HepG2 (cell line): ENCODE measurements around the gene B4GALT1. TPM values are rescaled to one million over a fixed set of nuclear protein-coding genes. Genes with fewer than 3 reads are reported as not detected.
A peak's percentile ranks its signal among the peaks of the same experiment; 100 is the strongest.

Experiments
- ATAC-seq: fragments of 200-7000 bp; cut with Tn5 transposase; 3 replicates; pipeline ENCODE4 v1.9.1; 2020; ENCODE audit warnings: mild to moderate bottlenecking, moderate library complexity
- BruUV-seq: library from RNA; stranded (reverse); fragments of 400-500 nt; replicated peaks from 2 replicates; lab custom pipeline; 2021; lab: Mats Ljungman, UMichigan
- CTCF ChIA-PET: fragments of 300-600 bp; formaldehyde crosslinking; extraction: SDS; loops from one replicate; lab custom pipeline; 2021; ENCODE audit warnings: low total read pairs, inconsistent platforms, low intra/inter-chr PET ratio; lab: Yijun Ruan, JAX
- POLR2A ChIA-PET: fragments of 350-600 bp; sonication (Branson Sonifier 250); formaldehyde crosslinking; loops from one replicate; lab custom pipeline; 2020; ENCODE audit warnings: antibody characterized with exemption, inconsistent platforms; lab: Yijun Ruan, JAX
- DNase-seq: peaks from one replicate; pipeline ENCODE4 v3.0.0-alpha.2; 2015; ENCODE audit warnings: low spot score
- FAIRE-seq: peaks from 3 replicates; lab custom pipeline; 2011; peaks lifted over from hg19 to GRCh38; lab: Jason Lieb, UNC
- H2AFZ ChIP-seq: one replicate; pipeline ENCODE4 v1.6.1; 2011; ENCODE audit warnings: low read length, inconsistent platforms
- H3K27ac ChIP-seq: fragments of 300-600 bp; 3 replicates; pipeline ENCODE4 v1.8.0; 2011; ENCODE audit warnings: mixed run types, mild to moderate bottlenecking, mixed read lengths, low read length, inconsistent platforms; ENCODE audit not compliant: insufficient read depth; ENCODE audit errors: extremely low read length
- H3K27me3 ChIP-seq, 2 experiments: fragments of 200-600 bp in 1 of 2; 2 replicates in 1 of 2; 3 replicates in 1 of 2; pipeline versions ENCODE4 v1.6.0 to v1.8.0; 2011; ENCODE audit warnings: low read length in 2 of 2, mild to moderate bottlenecking in 2 of 2, moderate library complexity in 2 of 2, inconsistent platforms in 1 of 2; ENCODE audit not compliant: insufficient read depth in 2 of 2, control insufficient read depth in 1 of 2
- H3K36me3 ChIP-seq, 2 experiments: fragments of 200-600 bp in 1 of 2; replicated peaks in 1 of 2; 2 replicates in 1 of 2; 3 replicates in 1 of 2; pipeline versions ENCODE4 v1.5.1 to v1.8.0; 2011; ENCODE audit warnings: low read length in 2 of 2, inconsistent platforms in 1 of 2; ENCODE audit not compliant: insufficient read depth in 2 of 2, control insufficient read depth in 1 of 2
- H3K4me1 ChIP-seq: 2 replicates; pipeline ENCODE4 v1.5.1; 2012; ENCODE audit warnings: low read length, inconsistent platforms; ENCODE audit not compliant: insufficient read depth
- H3K4me2 ChIP-seq: 2 replicates; pipeline ENCODE4 v1.6.0; 2011; ENCODE audit warnings: low read depth, low read length, inconsistent platforms
- H3K4me3 ChIP-seq, 3 experiments: fragments of 200-600 bp in 1 of 3; sonication (generic), shearing (Covaris generic) in 1 of 3; replicated peaks in 1 of 3; 2 replicates each; pipeline ENCODE4 v1.5.1; 2011 to 2016; ENCODE audit warnings: low read length in 3 of 3, inconsistent platforms in 2 of 3, low read depth in 2 of 3, mild to moderate bottlenecking in 2 of 3, control low read depth in 1 of 3, mixed read lengths in 1 of 3; ENCODE audit not compliant: insufficient read depth in 1 of 3
- H3K79me2 ChIP-seq: one replicate; pipeline ENCODE4 v1.6.1; 2011; ENCODE audit warnings: low read length, inconsistent platforms; ENCODE audit not compliant: insufficient read depth
- H3K9ac ChIP-seq: 2 replicates; pipeline ENCODE4 v1.6.0; 2011; ENCODE audit warnings: mild to moderate bottlenecking, low read depth, low read length, inconsistent platforms; ENCODE audit not compliant: insufficient read depth
- H3K9me3 ChIP-seq: 2 replicates; pipeline ENCODE4 v1.5.1; 2012; ENCODE audit warnings: mild to moderate bottlenecking, low read length
- H4K20me1 ChIP-seq: 2 replicates; pipeline ENCODE4 v1.6.0; 2011; ENCODE audit warnings: inconsistent platforms, mild to moderate bottlenecking, low read length, moderate library complexity; ENCODE audit not compliant: insufficient read depth
- JUNB ChIP-seq: sonication (generic); formaldehyde crosslinking; IDR thresholded peaks from 2 replicates; pipeline ENCODE4 v1.8.0; 2022; ENCODE audit warnings: missing genetic modification reagents, mild to moderate bottlenecking, borderline replicate concordance
- KLF13 ChIP-seq: sonication (generic); formaldehyde crosslinking; IDR thresholded peaks from 2 replicates; pipeline ENCODE4 v1.4.0; 2020; ENCODE audit warnings: mild to moderate bottlenecking, missing genetic modification reagents
- NFYB ChIP-seq: sonication (generic); formaldehyde crosslinking; IDR thresholded peaks from 2 replicates; pipeline ENCODE4 v1.4.0; 2020; ENCODE audit warnings: missing genetic modification reagents
- NFYC ChIP-seq: IDR thresholded peaks from 2 replicates; pipeline ENCODE4 v1.6.1; 2016; ENCODE audit warnings: missing genetic modification reagents, missing compliant biosample characterization
- ONECUT2 ChIP-seq: sonication (generic); formaldehyde crosslinking; IDR thresholded peaks from 2 replicates; pipeline ENCODE4 v1.4.0; 2020; ENCODE audit warnings: missing genetic modification reagents
- SIX4 ChIP-seq: sonication (generic); formaldehyde crosslinking; IDR thresholded peaks from 2 replicates; pipeline ENCODE4 v1.4.0; 2020; ENCODE audit warnings: missing genetic modification reagents
- SMAD3 ChIP-seq: sonication (generic); formaldehyde crosslinking; IDR thresholded peaks from 2 replicates; pipeline ENCODE4 v1.4.0; 2020; ENCODE audit warnings: missing genetic modification reagents
- TBX2 ChIP-seq: sonication (generic); formaldehyde crosslinking; IDR thresholded peaks from 2 replicates; pipeline ENCODE4 v1.5.0; 2020; ENCODE audit warnings: missing genetic modification reagents, mild to moderate bottlenecking, borderline replicate concordance
- ZBTB3 ChIP-seq: sonication (generic); formaldehyde crosslinking; IDR thresholded peaks from 2 replicates; pipeline ENCODE4 v1.4.0; 2020; ENCODE audit warnings: low read depth, mild to moderate bottlenecking, moderate library complexity, missing genetic modification reagents, borderline replicate concordance
- ZFP41 ChIP-seq: sonication (generic); formaldehyde crosslinking; IDR thresholded peaks from 2 replicates; pipeline ENCODE4 v1.4.0; 2020; ENCODE audit warnings: mild to moderate bottlenecking, missing genetic modification reagents, borderline replicate concordance
- ZNF230 ChIP-seq: sonication (generic); formaldehyde crosslinking; IDR thresholded peaks from 2 replicates; pipeline ENCODE4 v1.4.0; 2020; ENCODE audit warnings: mild to moderate bottlenecking, missing genetic modification reagents
- ZNF350 ChIP-seq: sonication (generic); formaldehyde crosslinking; IDR thresholded peaks from 2 replicates; pipeline ENCODE4 v1.4.0; 2020; ENCODE audit warnings: mild to moderate bottlenecking, low read depth, missing genetic modification reagents, borderline replicate concordance
- ZNF761 ChIP-seq: sonication (generic); formaldehyde crosslinking; conservative IDR thresholded peaks from 2 replicates; pipeline ENCODE4 v1.4.0; 2020; ENCODE audit warnings: mild to moderate bottlenecking, missing genetic modification reagents
- WGBS: methylation state at CpG from one replicate; pipeline ENCODE4 v1.1.6; 2017; ENCODE audit warnings: low lambda C conversion rate; 5-methylcytosine and 5-hydroxymethylcytosine counted together
- in situ Hi-C: cut with HindIII; loops from 2 replicates; pipeline ENCODE4 v1.10.0; 2017; ENCODE audit warnings: low pct_unique_long_range_greater_than_20kb; ENCODE audit not compliant: extremely low pct_ligation_motif_present
- intact Hi-C: fragments of 100-400 bp; cut with micrococcal nuclease; formaldehyde crosslinking; loops from one replicate; pipeline ENCODE4 v1.10.0; 2022; ENCODE audit not compliant: unreplicated experiment
- polyA plus RNA-seq, 8 experiments: library from polyadenylated mRNA; depleted of rRNA in 3 of 8; stranded (reverse) in 7 of 8; unstranded in 1 of 8; fragments of >200 nt; fragmentation: Illumina TruSeq in 4 of 8; extraction: Trizol in 4 of 8; gene quantifications; 2 replicates each; pipeline versions ENCODE4 v1.2.1 to v1.2.3, GENCODE V29; 2011 to 2016; ENCODE audit warnings: low read depth in 4 of 8, missing spikeins in 1 of 8, mixed read lengths in 1 of 8; ENCODE audit not compliant: insufficient read depth in 1 of 8
- total RNA-seq, 5 experiments: library from RNA; depleted of rRNA; stranded (reverse); fragments of >200 nt; fragmentation: Illumina TruSeq; extraction: Trizol; gene quantifications; 2 replicates each; pipeline ENCODE4 v1.2.3, GENCODE V29; 2016; ENCODE audit warnings: low read depth in 1 of 5
- TF ChIP-seq, protein P1 (sequence below): sonication (generic); formaldehyde crosslinking; IDR thresholded peaks from 2 replicates; pipeline ENCODE4 v1.4.0; 2020; ENCODE audit warnings: missing genetic modification reagents, borderline replicate concordance

Gene B4GALT1
- total and polyA plus RNA-seq, 2 of the 13 experiments (the other 11 are each of a cell fraction or from before 2014, with no cell fraction given), result 15.7 to 33.5 TPM

- TF ChIP-seq KLF13 (CRISPR knock-in tag) (no peak), ZFP41 (CRISPR knock-in tag) (no peak), NFYB (no peak), ZNF761 (CRISPR knock-in tag) (no peak), NFYC (CRISPR knock-in tag) (no peak)
Observed at GRCh38 chr9:33158843-33159776, 8.0 kb downstream of the B4GALT1 start (continued).

GRCh38 chr9:33157960-33158842 is 8.9 kb downstream of the B4GALT1 start:
- CTCF ChIA-PET, result no interaction called here
- H3K4me2 ChIP-seq, result peak overlapping the region; percentile 34; the same call in 1 of the 2 replicates
- TF ChIP-seq, protein P1, sequence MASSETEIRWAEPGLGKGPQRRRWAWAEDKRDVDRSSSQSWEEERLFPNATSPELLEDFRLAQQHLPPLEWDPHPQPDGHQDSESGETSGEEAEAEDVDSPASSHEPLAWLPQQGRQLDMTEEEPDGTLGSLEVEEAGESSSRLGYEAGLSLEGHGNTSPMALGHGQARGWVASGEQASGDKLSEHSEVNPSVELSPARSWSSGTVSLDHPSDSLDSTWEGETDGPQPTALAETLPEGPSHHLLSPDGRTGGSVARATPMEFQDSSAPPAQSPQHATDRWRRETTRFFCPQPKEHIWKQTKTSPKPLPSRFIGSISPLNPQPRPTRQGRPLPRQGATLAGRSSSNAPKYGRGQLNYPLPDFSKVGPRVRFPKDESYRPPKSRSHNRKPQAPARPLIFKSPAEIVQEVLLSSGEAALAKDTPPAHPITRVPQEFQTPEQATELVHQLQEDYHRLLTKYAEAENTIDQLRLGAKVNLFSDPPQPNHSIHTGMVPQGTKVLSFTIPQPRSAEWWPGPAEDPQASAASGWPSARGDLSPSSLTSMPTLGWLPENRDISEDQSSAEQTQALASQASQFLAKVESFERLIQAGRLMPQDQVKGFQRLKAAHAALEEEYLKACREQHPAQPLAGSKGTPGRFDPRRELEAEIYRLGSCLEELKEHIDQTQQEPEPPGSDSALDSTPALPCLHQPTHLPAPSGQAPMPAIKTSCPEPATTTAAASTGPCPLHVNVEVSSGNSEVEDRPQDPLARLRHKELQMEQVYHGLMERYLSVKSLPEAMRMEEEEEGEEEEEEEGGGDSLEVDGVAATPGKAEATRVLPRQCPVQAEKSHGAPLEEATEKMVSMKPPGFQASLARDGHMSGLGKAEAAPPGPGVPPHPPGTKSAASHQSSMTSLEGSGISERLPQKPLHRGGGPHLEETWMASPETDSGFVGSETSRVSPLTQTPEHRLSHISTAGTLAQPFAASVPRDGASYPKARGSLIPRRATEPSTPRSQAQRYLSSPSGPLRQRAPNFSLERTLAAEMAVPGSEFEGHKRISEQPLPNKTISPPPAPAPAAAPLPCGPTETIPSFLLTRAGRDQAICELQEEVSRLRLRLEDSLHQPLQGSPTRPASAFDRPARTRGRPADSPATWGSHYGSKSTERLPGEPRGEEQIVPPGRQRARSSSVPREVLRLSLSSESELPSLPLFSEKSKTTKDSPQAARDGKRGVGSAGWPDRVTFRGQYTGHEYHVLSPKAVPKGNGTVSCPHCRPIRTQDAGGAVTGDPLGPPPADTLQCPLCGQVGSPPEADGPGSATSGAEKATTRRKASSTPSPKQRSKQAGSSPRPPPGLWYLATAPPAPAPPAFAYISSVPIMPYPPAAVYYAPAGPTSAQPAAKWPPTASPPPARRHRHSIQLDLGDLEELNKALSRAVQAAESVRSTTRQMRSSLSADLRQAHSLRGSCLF (CRISPR knock-in tag), result no peak
- TF ChIP-seq ZNF350 (CRISPR knock-in tag) (no peak), ZBTB3 (CRISPR knock-in tag) (no peak), TBX2 (CRISPR knock-in tag) (no peak), ZNF230 (CRISPR knock-in tag) (no peak), ONECUT2 (CRISPR knock-in tag) (no peak), SIX4 (CRISPR knock-in tag) (no peak), SMAD3 (CRISPR knock-in tag) (no peak), JUNB (CRISPR knock-in tag) (no peak)

More at GRCh38 chr9:33157960-33158842, 8.9 kb downstream of the B4GALT1 start:
- in situ Hi-C loops (no loop called here), intact Hi-C loops (no loop called here)
- DNase-seq, result no peak
- Histone ChIP-seq H3K9ac (no peak overlapping the region), H3K9me3 (no peaks in the 10 kb centered on the region), H3K4me3 (no peak overlapping the region), H4K20me1 (peaks cover 51% of the 10 kb centered on the region), H3K4me1 (peaks cover 83% of the 10 kb centered on the region), H3K79me2 (peaks cover 96% of the 10 kb centered on the region), H3K36me3 (no peaks in the 10 kb centered on the region), H3K27ac (peak overlapping the region; percentile 30), H3K27me3 (no peaks in the 10 kb centered on the region), H2AFZ (no peak overlapping the region)
- 44% methylated on average over 6 of the region's 6 CpGs for WGBS
- no peak for FAIRE-seq
- no TSS peak for BruUV-seq
- POLR2A ChIA-PET, result interaction anchor here (1.7 to 3.1 kb wide), 2 partner anchors 7 to 9 kb away, joined by 7 read pairs; partner anchors contain the start of gene B4GALT1
- ATAC-seq, result no peak
